A549 (cell line): ENCODE data around the gene SLC26A9. TPM values are rescaled to one million over a fixed set of nuclear protein-coding genes. Genes with fewer than 3 reads are reported as not detected.
A peak's percentile ranks its signal among the peaks of the same experiment; 100 is the strongest.

Experiments
- ATAC-seq, 2 experiments: fragments of 200-7000 bp in 1 of 2; fragments of >200 bp in 1 of 2; cut with Nextera tagmentation in 1 of 2; cut with Tn5 transposase in 1 of 2; 3 replicates each; pipeline versions ENCODE4 v1.8.0 to v1.9.1; 2018 to 2020; ENCODE audit warnings: mild to moderate bottlenecking in 1 of 2, moderate library complexity in 1 of 2
- CTCF ChIA-PET: fragments of 300-600 bp; sonication (Branson Sonifier 250); formaldehyde crosslinking; extraction: SDS; loops from one replicate; lab custom pipeline; 2021; ENCODE audit warnings: antibody characterized with exemption, inconsistent platforms; lab: Yijun Ruan, JAX
- POLR2A ChIA-PET: fragments of 350-600 bp; formaldehyde crosslinking; extraction: SDS; loops from one replicate; lab custom pipeline; 2021; ENCODE audit warnings: antibody characterized with exemption, inconsistent platforms; lab: Yijun Ruan, JAX
- DNase-seq, 2 experiments: peaks; one replicate each; pipeline versions ENCODE4 v3.0.0 to v3.0.0-alpha.2; 2011 to 2016; ENCODE audit warnings: low read depth in 1 of 2, low spot score in 1 of 2
- FAIRE-seq: peaks from 2 replicates; lab custom pipeline; 2011; peaks lifted over from hg19 to GRCh38; lab: Jason Lieb, UNC
- H3K27ac ChIP-seq, 2 experiments: fragments of >200 bp; sonication (Bioruptor Twin); formaldehyde crosslinking; 3 replicates each; pipeline ENCODE4 v1.5.1; 2016 to 2017
- H3K4me1 ChIP-seq: fragments of >200 bp; sonication (Bioruptor Twin); formaldehyde crosslinking; 3 replicates; pipeline ENCODE4 v1.6.1; 2016
- H3K4me2 ChIP-seq: fragments of >200 bp; sonication (Bioruptor Twin); formaldehyde crosslinking; 3 replicates; pipeline ENCODE4 v1.6.1; 2016
- H3K4me3 ChIP-seq: fragments of >200 bp; sonication (Bioruptor Twin); formaldehyde crosslinking; 3 replicates; pipeline ENCODE4 v1.5.1; 2016
- H3K9me3 ChIP-seq: fragments of >200 bp; sonication (Bioruptor Twin); formaldehyde crosslinking; 3 replicates; pipeline ENCODE4 v1.6.1; 2016
- CBX2 ChIP-seq: fragments of 200-600 bp; sonication (generic); IDR thresholded peaks from 2 replicates; pipeline ENCODE4 v1.6.1; 2016; ENCODE audit warnings: low read depth, mild to moderate bottlenecking, borderline replicate concordance
- EHF ChIP-seq: fragments of 250-450 bp; sonication (Bioruptor Pico); IDR thresholded peaks from 2 replicates; pipeline ENCODE4 v1.5.0; 2020; ENCODE audit warnings: mild to moderate bottlenecking
- EHMT2 ChIP-seq: fragments of 200-600 bp; sonication (generic); IDR thresholded peaks from 2 replicates; pipeline ENCODE4 v1.6.1; 2016; ENCODE audit warnings: antibody characterized with exemption, low read depth, mild to moderate bottlenecking, moderate library complexity
- ESRRA ChIP-seq: fragments of 150-350 bp; IDR thresholded peaks from 2 replicates; pipeline ENCODE4 v1.6.1; 2014; ENCODE audit warnings: mild to moderate bottlenecking, low read length, borderline replicate concordance
- FOSL2 ChIP-seq, 2 experiments: fragments of 450-650 bp in 1 of 2; fragments of >200 bp in 1 of 2; sonication (Bioruptor Twin) in 1 of 2; formaldehyde crosslinking; IDR thresholded peaks; 2 replicates each; pipeline versions ENCODE4 v1.5.0 to v1.6.1; 2016 to 2020; ENCODE audit warnings: mild to moderate bottlenecking in 1 of 2, moderate library complexity in 1 of 2
- HEYL ChIP-seq: fragments of 250-450 bp; sonication (Bioruptor Pico); IDR thresholded peaks from 2 replicates; pipeline ENCODE4 v1.8.0; 2021; ENCODE audit warnings: mild to moderate bottlenecking, moderate library complexity
- HOXA7 ChIP-seq: fragments of 250-450 bp; sonication (Bioruptor Pico); IDR thresholded peaks from 2 replicates; pipeline ENCODE4 v1.5.0; 2020; ENCODE audit warnings: mild to moderate bottlenecking, moderate library complexity
- JUN ChIP-seq, 2 experiments: fragments of >200 bp; sonication (Bioruptor Twin); formaldehyde crosslinking; IDR thresholded peaks; 2 replicates in 1 of 2; 3 replicates in 1 of 2; pipeline ENCODE4 v1.6.1; 2016 to 2017
- JUNB ChIP-seq: fragments of >200 bp; sonication (Bioruptor Twin); formaldehyde crosslinking; IDR thresholded peaks from 2 replicates; pipeline ENCODE4 v1.6.1; 2016
- KDM1A ChIP-seq: fragments of 200-600 bp; sonication (generic); IDR thresholded peaks from 2 replicates; pipeline ENCODE4 v1.6.1; 2016; ENCODE audit warnings: low read depth, mild to moderate bottlenecking
- MAFK ChIP-seq: fragments of 450-650 bp; IDR thresholded peaks from 2 replicates; pipeline ENCODE4 v1.6.1; 2014; ENCODE audit not compliant: partially characterized antibody
- MYC ChIP-seq: IDR thresholded peaks from 2 replicates; pipeline ENCODE4 v1.6.1; 2012; ENCODE audit warnings: mild to moderate bottlenecking, inconsistent platforms, low read length, improper control_type of control experiment, borderline replicate concordance
- NFE2L2 ChIP-seq: fragments of 150-350 bp; conservative IDR thresholded peaks from 2 replicates; pipeline ENCODE4 v1.6.1; 2014; ENCODE audit warnings: low read length
- NPAS2 ChIP-seq: fragments of 250-450 bp; sonication (Bioruptor Pico); IDR thresholded peaks from 2 replicates; pipeline ENCODE4 v1.8.0; 2022; ENCODE audit warnings: mild to moderate bottlenecking, moderate library complexity, borderline replicate concordance
- NR3C1 ChIP-seq: fragments of >200 bp; sonication (Bioruptor Twin); formaldehyde crosslinking; IDR thresholded peaks from 3 replicates; pipeline ENCODE4 v1.6.1; 2017
- POLR2A ChIP-seq: IDR thresholded peaks from 2 replicates; pipeline ENCODE4 v1.6.1; 2012; ENCODE audit warnings: mild to moderate bottlenecking, low read length
- RAD21 ChIP-seq, 2 experiments: fragments of >200 bp in 1 of 2; sonication (Bioruptor Twin) in 1 of 2; formaldehyde crosslinking in 1 of 2; IDR thresholded peaks in 1 of 2; conservative IDR thresholded peaks in 1 of 2; 2 replicates in 1 of 2; 3 replicates in 1 of 2; pipeline ENCODE4 v1.6.1; 2012 to 2018; ENCODE audit warnings: inconsistent platforms in 1 of 2
- RCOR1 ChIP-seq: fragments of 150-350 bp; IDR thresholded peaks from 2 replicates; pipeline ENCODE4 v1.6.1; 2014; ENCODE audit warnings: antibody characterized with exemption, low read length, low read depth
- RFX5 ChIP-seq: fragments of 450-650 bp; IDR thresholded peaks from 2 replicates; pipeline ENCODE4 v1.7.1; 2014; ENCODE audit warnings: antibody characterized with exemption, mild to moderate bottlenecking, moderate library complexity
- RNF2 ChIP-seq: fragments of 200-600 bp; sonication (generic); IDR thresholded peaks from 2 replicates; pipeline ENCODE4 v1.6.1; 2016; ENCODE audit warnings: low read depth, mild to moderate bottlenecking, antibody characterized with exemption, moderate library complexity, borderline replicate concordance
- SMC3 ChIP-seq: fragments of >200 bp; sonication (Bioruptor Twin); formaldehyde crosslinking; IDR thresholded peaks from 3 replicates; pipeline ENCODE4 v1.6.1; 2018; ENCODE audit warnings: inconsistent platforms
- ZC3H11A ChIP-seq: fragments of 450-650 bp; IDR thresholded peaks from 2 replicates; pipeline ENCODE4 v1.6.1; 2014; ENCODE audit warnings: antibody characterized with exemption, mild to moderate bottlenecking
- WGBS: methylation state at CpG from one replicate; pipeline ENCODE4 v1.1.6; 2017; ENCODE audit errors: missing lambda C conversion rate; 5-methylcytosine and 5-hydroxymethylcytosine counted together
- polyA plus RNA-seq, 4 experiments: library from polyadenylated mRNA; depleted of rRNA in 3 of 4; stranded (reverse); fragments of >200 nt; fragmentation: RNase III in 1 of 4; extraction: RNeasy Plus Mini Kit Qiagen cat#74134 plus additional on column Dnase treatment in 1 of 4; gene quantifications; 2 replicates in 3 of 4; 3 replicates in 1 of 4; pipeline ENCODE4 v1.2.3, GENCODE V29; 2011 to 2017
- TF ChIP-seq, protein P1 (sequence below): fragments of 250-450 bp; sonication (Bioruptor Pico); IDR thresholded peaks from 2 replicates; pipeline ENCODE4 v1.5.0; 2021; ENCODE audit warnings: mild to moderate bottlenecking, moderate library complexity, borderline replicate concordance
- TF ChIP-seq, protein P2 (sequence below): fragments of 450-650 bp; IDR thresholded peaks from 2 replicates; pipeline ENCODE4 v1.6.1; 2014; ENCODE audit warnings: antibody characterized with exemption
- TF ChIP-seq, protein P3 (sequence below): IDR thresholded peaks from 2 replicates; pipeline ENCODE4 v1.6.1; 2012
- TF ChIP-seq, protein P4 (sequence below): fragments of >200 bp; sonication (Bioruptor Twin); formaldehyde crosslinking; IDR thresholded peaks from 3 replicates; pipeline ENCODE4 v1.6.1; 2016

The SLC26A9 gene
- polyA plus RNA-seq, 2 of the 4 experiments (the other 2 are of a cell fraction), result 0.18 to 0.98 TPM

DNA sequence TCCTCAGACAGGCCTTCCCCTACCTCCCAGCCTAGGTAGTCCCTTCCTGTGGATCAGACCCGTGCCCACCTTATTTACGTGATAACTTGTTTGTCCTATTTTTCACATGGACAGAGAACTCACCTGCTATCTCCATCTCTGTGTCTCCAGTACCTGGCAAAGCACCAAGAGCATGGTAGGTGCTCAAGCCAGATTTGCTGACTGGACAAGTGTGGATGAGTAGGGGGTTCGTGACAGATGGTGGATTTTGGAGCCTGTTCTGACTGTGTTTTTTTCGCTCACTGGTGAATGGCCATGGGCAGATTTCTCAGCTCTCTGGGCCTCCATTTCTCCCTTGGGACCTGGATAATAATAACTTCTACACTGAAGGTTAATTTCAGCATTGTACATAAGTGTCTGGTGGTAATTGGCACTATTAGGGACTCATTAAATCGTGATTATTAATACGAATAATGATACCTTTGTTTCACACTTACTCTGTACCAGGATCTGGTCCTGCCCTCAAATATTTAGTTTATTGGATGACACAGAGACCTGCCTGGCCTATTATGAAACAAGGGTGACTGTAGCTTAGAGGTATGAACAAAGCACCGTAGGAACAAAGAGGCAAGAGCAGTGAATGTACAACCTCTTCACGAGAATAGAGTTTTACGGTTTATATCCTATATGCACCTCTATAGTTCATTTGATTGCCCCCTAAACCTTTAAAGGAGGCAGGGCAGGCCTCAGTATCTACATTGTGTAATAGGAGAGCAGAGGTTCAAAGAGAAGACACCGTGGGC lies 24.5 kb upstream of the SLC26A9 start:
- Histone ChIP-seq H3K4me1 (peaks cover 7% of the 10 kb centered on the region), H3K4me3 (no peak overlapping the region), H3K4me2 (no peak overlapping the region), H3K9me3 (no peaks in the 10 kb centered on the region), H3K27ac (no peak overlapping the region)
- DNase-seq (no peak), FAIRE-seq (no peak), ATAC-seq (no peak)
- ChIA-PET CTCF (interaction anchor here (0.9 to 6.4 kb wide), 9 partner anchors 7 to 310 kb away, joined by 3 to 84 read pairs (median 5); no protein-coding TSS in a partner anchor), POLR2A (no interaction called here)
- 57% methylated on average over 10 of the region's 10 CpGs for WGBS
- TF ChIP-seq MAFK, result peak; percentile 83
- TF ChIP-seq, protein P1, sequence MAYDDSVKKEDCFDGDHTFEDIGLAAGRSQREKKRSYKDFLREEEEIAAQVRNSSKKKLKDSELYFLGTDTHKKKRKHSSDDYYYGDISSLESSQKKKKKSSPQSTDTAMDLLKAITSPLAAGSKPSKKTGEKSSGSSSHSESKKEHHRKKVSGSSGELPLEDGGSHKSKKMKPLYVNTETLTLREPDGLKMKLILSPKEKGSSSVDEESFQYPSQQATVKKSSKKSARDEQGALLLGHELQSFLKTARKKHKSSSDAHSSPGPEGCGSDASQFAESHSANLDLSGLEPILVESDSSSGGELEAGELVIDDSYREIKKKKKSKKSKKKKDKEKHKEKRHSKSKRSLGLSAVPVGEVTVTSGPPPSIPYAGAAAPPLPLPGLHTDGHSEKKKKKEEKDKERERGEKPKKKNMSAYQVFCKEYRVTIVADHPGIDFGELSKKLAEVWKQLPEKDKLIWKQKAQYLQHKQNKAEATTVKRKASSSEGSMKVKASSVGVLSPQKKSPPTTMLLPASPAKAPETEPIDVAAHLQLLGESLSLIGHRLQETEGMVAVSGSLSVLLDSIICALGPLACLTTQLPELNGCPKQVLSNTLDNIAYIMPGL, result no peak

DNA sequence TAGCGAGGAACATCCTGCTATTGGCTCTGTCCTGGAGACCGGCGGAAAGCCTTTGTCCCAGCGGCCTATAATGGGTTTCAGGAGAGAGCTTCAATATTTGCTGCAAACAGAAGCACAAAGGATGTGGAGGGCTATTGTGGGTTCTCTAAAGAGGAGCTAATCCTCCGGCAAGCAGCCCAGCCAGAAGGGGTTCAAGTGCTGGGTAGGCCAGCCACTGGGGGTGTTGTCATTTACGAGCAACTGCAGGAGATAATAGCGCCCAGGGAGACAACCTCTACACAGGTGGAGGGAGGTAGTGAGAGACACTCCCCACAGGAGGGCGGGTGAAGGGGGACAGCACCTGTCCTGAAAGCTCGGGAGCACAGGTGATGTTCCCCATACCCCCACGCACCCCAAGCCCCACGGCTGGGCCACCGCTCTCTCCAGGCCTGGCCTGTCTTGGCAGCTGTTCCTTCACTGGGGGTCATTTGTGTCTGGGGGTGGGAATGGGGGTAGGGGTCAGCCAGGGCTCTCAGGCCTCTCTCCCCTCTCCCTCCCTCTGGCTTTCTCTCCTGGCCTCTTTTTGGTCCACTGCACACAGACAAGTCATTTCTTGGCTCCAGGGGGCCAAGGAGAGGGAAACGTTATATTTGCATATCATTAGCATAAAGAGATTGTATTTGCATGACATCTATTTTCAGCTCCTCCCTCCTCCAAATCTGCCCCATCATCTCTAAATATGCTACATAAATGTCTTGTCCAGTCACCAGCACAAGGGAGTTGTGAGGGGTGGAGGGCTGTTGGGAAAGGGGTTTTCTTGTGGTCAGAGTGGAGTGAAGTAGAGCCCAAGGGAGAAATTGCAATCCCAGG lies 22.0 kb upstream of the SLC26A9 start:
- ATAC-seq, result no peak
- H3K9me3 ChIP-seq, result no peaks in the 10 kb centered on the region
- TF ChIP-seq MYC, result no peak
- TF ChIP-seq NFE2L2, result no peak
- TF ChIP-seq HEYL, result no peak
- TF ChIP-seq RAD21 (conservative IDR thresholded peaks at IDR 0.05 in 1 of 2, IDR thresholded peaks at IDR 0.05 in 1 of 2), result no peak
- TF ChIP-seq POLR2A, result no peak
- TF ChIP-seq HOXA7, result no peak
- TF ChIP-seq CBX2, result no peak
- TF ChIP-seq NPAS2 (CRISPR knock-in tag), result no peak
- no peak for TF ChIP-seq JUNB
- TF ChIP-seq EHF (CRISPR knock-in tag), result no peak
- no peak for TF ChIP-seq RNF2
- no peak for TF ChIP-seq ESRRA
- DNase-seq, result no peak
- no peak overlapping the region for H3K4me3 ChIP-seq
- POLR2A ChIA-PET, result no interaction called here
- FAIRE-seq, result no peak
- 72% methylated on average over 12 of the region's 13 CpGs for WGBS
- H3K27ac ChIP-seq, result no peak overlapping the region
- H3K4me1 ChIP-seq, result no peaks in the 10 kb centered on the region; the same call in 2 of the 3 replicates
- CTCF ChIA-PET, result interaction anchor here (0.9 to 3.6 kb wide), 4 partner anchors 12 to 47 kb away, joined by 3 to 27 read pairs (median 10); no protein-coding TSS in a partner anchor
- H3K4me2 ChIP-seq, result no peak overlapping the region

DNA sequence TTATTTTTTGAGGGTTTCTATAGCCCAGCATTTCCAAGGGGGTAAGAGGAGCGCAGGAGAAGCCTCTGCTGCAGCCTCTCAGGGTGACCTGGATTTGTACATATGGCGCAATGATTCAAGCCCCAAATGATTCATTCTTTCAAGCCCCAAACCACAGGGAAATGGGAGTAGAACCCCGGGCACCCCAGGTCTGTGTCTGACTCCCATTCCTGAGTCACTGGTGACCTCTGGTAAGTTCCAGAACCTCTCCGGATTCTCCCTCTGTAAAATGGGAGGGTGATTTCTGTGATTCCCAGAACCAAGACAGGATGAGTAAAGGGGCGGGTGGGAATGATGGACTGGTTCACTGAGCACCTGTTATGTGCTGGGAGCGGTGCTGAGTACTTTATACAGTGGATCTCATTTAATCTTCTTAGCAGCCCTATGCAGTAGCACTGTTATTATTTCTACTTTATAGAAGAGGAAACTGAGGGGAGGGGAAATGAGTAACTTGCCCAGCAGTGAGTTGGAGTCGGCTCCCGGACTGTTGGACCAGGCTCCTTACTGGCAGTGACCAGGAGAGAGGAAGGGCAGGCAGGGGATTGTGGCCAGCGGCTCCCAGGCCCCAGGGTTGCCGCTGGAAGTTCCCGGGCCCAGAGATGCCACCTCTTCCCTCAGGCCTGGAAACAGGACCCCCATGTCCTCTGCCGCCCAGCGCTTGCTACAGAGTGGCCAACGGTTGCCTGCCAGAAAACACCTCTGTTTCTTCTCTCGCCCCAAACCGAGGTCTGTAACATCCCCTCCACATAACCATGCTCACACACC lies 20.3 kb upstream of the SLC26A9 start:
- ChIA-PET CTCF (interaction anchor here (1.2 to 7.4 kb wide), 5 partner anchors 14 to 172 kb away, joined by 4 to 80 read pairs (median 27); no protein-coding TSS in a partner anchor), POLR2A (no interaction called here)
- Histone ChIP-seq H3K4me2 (no peak overlapping the region), H3K9me3 (no peaks in the 10 kb centered on the region), H3K4me3 (no peak overlapping the region), H3K27ac (peak overlapping the region in 1 of 2 experiments; percentile 0; a peak in 1 of 6 replicates), H3K4me1 (no peaks in the 10 kb centered on the region)
- TF ChIP-seq NR3C1 (no peak), ZC3H11A (no peak), NPAS2 (CRISPR knock-in tag) (no peak), RFX5 (no peak), KDM1A (no peak), HEYL (no peak), HOXA7 (no peak), JUN (IDR thresholded peaks at IDR 0.05) (no peak), EHMT2 (no peak), RCOR1 (no peak), SMC3 (no peak), FOSL2 (IDR thresholded peaks at IDR 0.05) (no peak), FOSL2 (CRISPR knock-in tag; IDR thresholded peaks at IDR 0.05) (no peak)
- TF ChIP-seq, protein P2, sequence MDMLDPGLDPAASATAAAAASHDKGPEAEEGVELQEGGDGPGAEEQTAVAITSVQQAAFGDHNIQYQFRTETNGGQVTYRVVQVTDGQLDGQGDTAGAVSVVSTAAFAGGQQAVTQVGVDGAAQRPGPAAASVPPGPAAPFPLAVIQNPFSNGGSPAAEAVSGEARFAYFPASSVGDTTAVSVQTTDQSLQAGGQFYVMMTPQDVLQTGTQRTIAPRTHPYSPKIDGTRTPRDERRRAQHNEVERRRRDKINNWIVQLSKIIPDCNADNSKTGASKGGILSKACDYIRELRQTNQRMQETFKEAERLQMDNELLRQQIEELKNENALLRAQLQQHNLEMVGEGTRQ, result no peak
- TF ChIP-seq, protein P3, sequence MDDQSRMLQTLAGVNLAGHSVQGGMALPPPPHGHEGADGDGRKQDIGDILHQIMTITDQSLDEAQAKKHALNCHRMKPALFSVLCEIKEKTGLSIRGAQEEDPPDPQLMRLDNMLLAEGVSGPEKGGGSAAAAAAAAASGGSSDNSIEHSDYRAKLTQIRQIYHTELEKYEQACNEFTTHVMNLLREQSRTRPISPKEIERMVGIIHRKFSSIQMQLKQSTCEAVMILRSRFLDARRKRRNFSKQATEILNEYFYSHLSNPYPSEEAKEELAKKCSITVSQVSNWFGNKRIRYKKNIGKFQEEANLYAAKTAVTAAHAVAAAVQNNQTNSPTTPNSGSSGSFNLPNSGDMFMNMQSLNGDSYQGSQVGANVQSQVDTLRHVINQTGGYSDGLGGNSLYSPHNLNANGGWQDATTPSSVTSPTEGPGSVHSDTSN, result no peak
- TF ChIP-seq, protein P4, sequence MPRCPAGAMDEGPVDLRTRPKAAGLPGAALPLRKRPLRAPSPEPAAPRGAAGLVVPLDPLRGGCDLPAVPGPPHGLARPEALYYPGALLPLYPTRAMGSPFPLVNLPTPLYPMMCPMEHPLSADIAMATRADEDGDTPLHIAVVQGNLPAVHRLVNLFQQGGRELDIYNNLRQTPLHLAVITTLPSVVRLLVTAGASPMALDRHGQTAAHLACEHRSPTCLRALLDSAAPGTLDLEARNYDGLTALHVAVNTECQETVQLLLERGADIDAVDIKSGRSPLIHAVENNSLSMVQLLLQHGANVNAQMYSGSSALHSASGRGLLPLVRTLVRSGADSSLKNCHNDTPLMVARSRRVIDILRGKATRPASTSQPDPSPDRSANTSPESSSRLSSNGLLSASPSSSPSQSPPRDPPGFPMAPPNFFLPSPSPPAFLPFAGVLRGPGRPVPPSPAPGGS, result no peak
- DNase-seq (no peak), FAIRE-seq (no peak), ATAC-seq (no peak)
- 77% methylated on average over 14 of the region's 16 CpGs for WGBS
